ENCODE results near the gene ABO.
"Not testable (repeated sequence)": the region's sequence is repeated elsewhere in the genome, so short reads cannot be mapped to it uniquely, and the experiment has no call there.

Gene ABO

DNA sequence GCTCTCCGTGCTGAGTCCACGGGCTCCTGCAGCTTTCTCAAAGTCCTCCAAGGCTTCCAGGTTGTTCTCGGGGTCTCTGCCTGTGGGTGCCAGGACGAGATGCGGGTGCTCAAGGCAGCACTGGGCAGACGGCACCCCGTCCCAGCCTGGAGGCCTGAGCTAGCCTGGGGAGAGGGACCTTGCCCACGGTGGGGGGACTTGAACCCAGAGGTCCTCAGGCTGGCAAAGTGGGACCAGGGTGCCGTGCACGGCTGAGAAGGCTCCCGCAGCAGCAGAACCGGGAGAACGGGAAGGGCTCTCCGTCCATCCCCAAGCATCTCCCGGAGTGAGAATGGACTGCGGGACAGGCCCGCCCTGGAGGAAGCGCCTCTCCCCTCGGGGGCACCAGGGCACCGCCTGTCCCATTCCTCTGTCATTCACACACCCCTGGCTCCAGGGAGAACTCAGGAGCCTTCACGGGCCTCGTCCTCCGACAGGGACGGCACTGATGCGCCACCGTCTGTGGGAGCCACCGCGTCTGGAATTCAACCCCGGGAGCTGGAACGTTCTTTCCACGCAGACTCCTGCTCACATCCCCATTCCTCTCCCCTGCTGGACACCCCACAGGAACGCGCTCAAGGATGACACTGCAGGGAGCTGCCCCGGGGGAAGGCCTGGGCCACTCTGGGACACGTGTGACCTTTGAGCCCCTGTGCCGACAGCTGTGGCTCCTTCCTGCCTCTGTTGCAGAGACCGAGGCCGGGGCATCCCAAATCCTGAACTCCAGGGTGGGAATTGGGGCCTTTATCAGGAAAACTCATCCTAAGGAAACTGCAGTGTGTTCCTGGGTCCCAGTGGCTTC lies 49.6 kb downstream of the ABO start:
- ATAC-seq (no peak), DNase-seq (no peak)

DNA sequence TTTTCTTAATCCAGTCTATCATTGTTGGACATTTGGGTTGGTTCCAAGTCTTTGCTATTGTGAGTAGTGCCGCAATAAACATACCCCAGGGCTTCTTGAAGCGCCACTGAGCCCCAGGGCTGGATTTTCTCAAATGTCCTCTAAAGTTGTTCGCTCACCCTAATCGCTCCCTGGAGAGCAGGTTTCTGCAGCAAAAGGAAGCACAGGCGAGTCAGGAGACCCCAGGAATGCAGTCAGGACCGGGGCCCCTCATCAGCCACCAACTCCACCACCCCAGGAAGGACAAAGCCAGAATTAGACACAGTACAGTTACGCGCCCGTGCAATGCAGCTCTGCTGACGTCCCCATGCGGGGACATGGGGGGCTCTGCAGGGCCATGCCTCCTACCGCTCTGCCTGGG lies 50.2 kb downstream of the ABO start:
- no peak for DNase-seq
- no peak for ATAC-seq

DNA sequence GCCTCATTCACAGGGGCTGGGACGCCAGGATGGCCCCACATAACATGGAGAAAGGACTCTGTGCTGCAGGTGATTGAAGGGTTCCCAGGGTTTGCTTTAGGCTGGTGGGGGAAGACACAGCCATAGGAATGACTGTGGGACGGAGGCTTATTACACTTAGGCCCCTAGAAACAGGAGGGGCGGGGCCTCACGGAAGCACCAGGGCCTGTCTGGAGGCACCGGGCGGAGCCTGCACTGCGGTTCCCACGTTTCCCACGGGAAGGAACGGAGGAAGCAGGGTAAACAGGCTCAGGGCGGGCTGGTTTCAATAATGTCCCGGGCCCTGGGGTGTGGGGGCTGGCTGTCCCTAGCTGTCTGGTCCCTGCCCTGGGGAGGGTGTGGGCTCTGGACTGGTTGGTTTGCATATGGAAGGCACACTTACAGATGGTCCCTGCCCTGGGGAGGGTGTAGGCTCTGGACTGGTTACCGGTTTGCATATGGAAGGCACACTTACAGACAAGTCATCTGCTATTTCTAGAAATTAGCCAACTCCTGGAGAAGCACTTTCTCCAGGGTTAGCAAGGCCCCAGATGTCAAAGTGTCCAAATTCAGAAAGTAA lies 51.7 kb downstream of the ABO start:
- not testable (repeated sequence) for ATAC-seq

DNA sequence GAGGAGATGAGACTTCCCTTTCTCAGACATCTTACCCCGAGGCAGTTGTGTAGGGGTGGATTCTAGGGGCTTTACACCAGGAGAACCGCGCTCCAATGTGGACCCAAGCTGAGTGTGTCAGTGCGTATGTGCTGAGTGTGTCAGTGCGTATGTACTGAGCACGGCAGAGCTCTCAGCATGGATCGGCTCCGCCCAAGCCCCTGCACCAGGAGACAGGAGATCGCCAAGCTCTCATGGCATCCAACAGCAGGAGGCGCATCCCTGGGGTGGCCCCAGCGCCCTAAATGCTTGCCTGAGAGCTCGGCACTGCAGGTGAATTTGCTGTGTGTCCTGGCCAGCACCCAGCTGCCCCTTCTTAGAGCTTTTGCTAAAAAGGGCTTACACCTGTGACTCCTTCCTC lies 53.0 kb downstream of the ABO start:
- not testable (repeated sequence) for ATAC-seq, DNase-seq

More for the DNA sequence above, 51.7 kb downstream of the ABO start:
- DNase-seq, result not testable (repeated sequence)

DNA sequence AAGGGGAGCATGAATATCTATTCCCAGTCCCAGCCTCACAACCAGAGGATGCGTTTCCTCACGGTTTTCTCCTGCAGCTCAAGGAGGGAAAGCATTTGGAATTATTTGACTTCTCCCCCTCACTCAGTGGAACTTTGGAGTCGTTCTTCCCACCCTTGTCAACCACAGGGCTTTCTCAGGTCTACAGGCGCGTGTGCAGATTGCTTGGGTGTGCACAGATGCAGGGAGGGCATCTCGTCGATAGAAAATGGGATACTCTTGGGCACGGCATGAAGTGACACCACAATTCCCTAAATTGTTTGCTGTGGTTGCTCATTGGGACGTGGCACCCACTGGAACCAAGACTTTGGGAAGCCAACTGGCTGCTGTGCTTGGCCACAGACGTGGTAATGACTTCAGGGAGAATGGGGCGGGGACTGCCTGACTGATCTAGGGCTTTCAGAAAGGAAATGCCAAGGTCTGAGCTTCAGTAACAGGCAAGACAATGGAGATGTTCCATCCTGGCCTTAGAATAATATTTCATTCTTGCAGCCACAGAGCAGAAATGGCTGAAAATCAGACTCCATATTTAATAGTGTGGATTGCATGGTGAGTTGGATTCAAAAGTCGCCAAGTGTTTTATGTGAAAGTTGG lies 53.7 kb downstream of the ABO start:
- no peak for DNase-seq
- ATAC-seq, result no peak

DNA sequence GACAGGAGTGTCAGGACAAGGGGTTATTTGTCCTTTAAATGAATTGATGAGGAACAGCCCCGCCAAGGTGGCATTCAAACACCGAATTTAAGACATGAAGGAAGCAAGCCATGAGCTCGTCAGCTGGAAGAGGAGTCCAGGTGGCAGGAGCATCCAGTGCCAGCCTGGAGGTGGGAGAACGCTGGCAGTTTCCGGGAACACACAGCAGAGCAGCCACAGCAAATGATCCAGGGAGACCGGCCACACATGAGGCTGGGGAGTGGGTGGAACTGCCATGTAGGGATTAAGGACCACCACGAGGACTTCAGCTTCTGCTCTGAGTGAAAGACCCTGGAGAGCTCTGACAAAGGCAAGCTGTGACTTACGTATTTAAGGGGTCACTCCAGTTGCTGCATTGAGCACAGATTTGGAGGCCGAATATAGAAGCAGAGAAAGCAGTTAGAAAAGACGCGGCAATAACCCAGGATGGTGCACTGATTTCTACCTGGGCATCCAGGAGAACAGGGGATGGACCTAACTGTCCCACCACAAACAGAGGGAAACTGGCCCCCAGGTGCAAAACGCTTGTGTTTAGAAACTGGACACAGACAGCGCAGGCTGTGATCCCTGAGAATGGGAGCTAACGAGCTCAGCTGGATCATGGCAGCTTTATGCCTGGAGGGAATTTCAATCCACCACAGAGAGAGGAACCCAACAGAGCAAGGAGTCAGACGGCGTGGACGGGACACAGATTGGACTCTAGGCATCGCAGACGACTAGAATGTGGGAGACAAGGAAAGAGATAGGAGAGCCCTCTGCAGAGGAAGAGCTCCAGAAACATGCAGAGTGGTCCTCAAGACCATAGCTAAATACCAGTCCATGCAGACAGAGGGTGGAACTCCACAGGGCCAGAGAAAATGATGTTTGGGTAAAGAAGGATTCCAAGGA lies 56.7 kb downstream of the ABO start:
- DNase-seq, ATAC-seq: not testable (repeated sequence)

DNA sequence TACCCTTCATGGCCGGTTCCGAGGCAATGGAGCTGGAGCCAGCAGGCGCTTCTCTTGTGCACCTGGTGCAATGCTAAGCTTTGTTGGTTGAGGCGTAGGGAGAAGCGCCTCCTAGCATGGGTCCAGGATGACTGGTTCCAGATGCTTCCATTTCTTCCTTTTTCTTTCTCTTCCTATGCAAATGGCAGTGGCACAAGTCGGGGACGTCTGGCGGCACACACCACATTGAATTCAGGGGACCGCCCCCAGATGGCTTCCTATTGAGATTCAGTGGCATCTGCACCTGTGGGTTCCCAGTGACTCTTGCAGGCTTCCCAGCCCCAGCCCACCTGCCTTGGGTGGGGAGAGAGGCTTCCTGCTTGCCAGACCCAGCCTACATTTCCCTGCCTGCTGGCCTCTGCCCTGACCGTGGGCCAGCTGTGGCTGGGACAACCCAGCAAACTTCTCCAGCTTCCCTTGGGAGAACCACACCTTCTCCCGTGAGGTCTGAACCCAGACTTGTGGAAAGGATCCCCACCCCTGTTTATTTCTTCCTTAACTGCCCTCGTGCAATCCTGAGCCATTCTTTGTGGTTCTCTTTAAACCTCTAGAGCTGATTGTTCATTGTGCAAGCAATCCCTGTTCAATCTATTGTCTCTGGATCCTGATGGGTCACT lies 57.5 kb downstream of the ABO start:
- ATAC-seq, DNase-seq: not testable (repeated sequence)

DNA sequence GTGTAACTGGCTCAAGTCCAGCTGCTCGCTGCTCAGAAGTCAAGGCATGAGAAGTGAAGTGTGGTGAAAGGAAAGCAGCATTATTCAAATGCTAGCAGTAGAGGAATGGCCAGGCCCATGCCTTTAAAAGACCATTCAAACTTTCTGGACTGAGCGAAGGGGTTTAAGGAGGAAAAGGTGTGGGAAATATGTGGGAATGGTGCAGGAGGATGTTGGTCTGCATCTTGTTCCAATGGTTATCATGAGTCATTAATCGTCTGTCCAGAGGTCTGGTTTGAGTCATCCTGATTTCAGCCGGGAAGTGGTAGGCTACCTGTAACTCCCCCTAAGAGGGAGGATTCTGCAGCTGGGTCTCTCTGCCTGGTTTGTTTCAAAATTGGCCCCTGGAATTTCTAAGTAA lies 60.7 kb downstream of the ABO start:
- not testable (repeated sequence) for ATAC-seq, DNase-seq

DNA sequence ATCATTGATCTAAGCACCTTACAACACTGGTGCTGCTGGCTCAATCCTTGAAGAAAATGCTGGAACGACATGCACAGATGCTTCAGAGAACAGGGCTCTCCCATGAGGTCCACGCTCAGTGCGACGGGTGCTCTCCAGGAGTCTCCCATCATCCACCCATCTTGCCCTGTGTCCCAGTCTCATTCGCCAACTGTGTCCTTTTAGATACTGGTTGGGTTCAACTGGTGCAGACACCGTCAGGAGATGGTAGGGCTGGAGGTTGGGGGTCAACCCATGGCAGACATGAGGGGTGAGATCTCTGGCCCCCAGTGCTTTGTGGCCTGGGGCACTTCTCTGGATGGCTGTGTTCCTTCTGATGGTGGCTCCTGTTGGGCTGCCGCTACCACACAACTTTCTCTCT lies 64.4 kb downstream of the ABO start:
- no peak for ATAC-seq
- DNase-seq, result no peak

DNA sequence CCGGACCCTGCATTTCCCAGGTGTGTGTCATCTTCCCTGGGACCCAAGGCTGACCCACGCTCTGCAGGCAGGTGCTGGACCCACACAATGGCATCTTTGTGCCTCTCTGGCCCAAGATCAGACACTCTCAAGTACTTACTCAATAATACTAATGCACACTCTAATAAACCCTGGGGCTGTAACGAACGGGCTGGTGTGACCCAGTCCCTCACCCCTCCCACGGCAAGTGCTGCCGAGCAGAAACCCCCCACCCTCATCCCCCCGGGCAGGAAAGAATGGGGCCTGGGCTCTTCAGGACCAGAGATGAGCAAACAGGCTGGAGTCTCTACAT lies 64.8 kb downstream of the ABO start:
- DNase-seq (no peak), ATAC-seq (no peak)

DNA sequence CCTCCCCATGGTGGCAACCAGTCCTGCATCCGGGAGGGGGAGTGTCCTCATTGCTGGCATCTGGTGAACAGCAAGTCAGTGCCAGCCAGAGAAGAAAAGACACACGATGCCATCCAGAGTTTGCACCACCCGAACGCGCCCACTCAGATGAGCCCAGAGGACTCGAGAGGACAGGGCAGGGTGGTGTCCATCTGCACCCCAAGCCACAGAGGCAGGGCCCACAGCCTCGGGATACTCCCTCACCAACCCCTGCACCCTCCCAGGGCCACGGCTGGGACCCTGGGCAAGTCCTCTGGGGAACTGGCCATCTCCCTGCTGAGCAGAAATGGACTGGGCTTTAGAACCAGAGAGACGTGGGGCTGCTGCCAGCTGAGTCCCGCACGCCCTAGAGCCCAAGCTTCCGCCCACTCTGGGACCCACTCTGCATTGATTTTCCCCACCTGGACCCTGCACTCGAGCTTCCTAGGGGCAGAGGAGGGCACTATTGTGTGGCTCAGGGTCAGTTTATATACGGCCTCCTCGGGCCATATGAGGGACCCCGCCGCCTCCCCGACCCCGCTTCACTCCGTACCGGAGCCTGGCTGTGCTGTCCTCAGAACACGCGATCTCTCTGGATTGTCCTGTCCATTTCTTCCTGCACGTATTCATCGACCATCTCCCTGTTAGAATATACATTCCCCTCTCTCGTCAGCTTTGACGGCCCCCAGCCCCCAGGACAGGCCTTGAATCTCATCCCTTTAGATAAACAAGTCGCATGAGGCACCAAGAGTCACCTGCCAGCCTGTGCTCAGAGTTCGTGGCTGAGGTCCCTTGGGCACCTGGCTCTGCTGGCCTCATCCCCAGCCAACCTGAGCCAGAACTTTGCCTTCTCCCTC lies 65.4 kb downstream of the ABO start:
- not testable (repeated sequence) for ATAC-seq, DNase-seq

DNA sequence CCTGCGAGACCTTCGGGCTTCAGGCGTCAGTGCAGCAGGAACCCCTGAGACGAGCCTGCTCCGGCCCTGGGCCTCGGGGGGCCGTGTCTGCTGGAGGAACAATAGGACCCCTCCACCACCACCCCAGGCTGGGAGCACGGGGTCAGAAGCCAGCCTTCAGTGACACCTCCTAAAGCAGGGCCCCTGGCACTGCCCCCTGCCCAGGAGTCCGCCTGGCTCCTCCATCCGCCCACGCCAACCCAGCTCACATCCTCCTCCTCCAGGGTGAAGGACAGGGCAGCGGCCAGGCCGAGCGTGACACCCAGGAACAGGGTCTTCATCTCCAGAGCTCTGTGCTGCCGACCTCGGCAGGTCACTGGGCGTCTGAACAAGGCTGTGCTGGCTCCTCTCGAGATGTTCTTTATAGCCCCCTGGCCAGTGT lies 66.1 kb downstream of the ABO start, which contains the start of gene OBP2B:
TSS of gene OBP2B (minus strand) at position 371 of the 421 bp plus-strand sequence. CDS start at position 320, 51 bp downstream.
- not testable (repeated sequence) for ATAC-seq, DNase-seq

DNA sequence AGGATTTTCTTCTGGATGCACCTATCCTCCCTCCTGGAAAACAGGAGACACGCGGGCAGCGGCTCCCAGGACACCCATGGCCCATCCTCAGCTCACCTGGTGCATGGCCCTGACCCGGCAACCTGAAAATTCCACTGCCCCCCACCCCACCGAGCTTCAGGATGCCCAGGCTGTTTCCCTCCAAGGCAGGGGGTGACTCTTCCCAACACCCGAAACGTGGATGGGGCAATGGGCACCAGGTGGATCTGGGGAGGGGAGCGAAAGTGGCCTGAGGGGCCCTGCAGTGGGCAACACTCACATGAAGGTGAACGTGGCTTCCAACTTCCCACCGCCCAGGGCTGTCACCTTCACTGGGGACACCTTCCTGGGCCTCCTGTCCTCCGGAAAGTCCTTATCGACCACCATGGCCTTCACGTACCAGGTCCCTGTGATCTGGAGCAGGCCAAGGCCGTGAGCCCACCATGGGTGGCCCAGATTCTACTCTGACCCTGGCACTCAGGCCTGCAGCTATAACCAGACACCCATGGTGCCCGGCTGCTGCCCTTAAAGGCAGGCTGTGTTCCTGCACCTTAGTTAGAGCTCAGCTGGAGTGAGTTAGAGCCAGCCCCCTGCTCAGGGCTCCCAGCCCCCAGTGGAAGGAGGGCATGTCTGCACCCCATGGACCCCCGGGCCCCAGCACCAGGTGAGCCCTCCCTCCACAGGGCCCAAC lies 66.7 kb downstream of the ABO start:
- DNase-seq, ATAC-seq: not testable (repeated sequence)

DNA sequence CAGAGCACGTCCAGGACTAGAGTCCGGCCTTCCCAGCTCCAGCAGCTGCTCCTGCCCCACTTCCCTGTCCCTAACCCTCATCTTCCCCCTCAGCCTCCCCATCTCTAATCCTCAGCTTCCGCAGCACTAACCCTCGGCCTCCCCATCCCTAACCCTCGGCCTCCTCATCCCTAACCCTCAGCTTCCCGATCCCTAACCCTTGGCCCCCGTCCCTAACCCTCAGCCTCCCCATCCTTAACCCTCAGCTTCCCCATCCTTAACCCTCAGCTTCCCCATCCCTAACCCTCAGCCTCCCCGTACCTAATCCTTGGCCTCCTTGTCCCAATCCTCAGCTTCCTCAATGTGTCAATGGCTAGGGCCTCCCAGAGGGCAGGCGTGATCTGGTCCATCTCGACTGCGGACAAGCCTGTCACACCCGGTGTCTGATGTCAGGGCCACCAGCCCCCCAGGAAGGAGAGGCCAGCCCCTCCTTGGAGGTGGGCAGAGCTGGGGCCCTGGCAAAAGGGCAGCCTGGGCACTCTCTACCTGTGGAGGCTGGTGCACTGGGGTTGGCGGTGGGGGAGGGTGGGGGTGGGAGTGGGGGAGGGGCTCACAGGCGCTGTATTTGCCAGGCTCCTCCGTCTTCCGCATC lies 67.3 kb downstream of the ABO start:
- no peak for DNase-seq
- no peak for ATAC-seq

DNA sequence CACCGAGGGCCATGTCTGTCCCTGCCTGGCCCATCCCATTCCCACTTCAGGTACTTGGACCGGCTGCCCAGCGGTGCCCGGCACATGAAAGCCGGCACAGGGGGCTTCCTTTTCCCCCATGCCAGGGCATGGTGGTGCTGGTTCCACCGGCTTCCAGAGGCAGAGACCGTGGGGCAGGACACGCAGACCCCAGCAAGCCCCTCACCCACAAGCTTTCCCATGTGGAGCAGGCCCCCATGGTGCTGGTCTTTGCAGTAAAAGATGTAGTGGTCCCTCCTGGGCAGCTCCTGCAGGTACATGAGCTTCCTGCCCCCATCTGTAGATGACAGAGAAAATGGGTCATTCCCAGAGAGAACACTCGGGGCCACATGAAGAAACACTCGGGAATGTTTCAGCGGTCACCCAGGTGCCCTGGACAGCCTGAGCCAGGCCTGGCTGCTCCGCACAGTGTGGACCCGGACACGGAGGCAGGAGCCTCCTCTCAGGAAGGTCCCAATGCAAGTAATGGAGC lies 67.9 kb downstream of the ABO start:
- ATAC-seq, result no peak

DNA sequence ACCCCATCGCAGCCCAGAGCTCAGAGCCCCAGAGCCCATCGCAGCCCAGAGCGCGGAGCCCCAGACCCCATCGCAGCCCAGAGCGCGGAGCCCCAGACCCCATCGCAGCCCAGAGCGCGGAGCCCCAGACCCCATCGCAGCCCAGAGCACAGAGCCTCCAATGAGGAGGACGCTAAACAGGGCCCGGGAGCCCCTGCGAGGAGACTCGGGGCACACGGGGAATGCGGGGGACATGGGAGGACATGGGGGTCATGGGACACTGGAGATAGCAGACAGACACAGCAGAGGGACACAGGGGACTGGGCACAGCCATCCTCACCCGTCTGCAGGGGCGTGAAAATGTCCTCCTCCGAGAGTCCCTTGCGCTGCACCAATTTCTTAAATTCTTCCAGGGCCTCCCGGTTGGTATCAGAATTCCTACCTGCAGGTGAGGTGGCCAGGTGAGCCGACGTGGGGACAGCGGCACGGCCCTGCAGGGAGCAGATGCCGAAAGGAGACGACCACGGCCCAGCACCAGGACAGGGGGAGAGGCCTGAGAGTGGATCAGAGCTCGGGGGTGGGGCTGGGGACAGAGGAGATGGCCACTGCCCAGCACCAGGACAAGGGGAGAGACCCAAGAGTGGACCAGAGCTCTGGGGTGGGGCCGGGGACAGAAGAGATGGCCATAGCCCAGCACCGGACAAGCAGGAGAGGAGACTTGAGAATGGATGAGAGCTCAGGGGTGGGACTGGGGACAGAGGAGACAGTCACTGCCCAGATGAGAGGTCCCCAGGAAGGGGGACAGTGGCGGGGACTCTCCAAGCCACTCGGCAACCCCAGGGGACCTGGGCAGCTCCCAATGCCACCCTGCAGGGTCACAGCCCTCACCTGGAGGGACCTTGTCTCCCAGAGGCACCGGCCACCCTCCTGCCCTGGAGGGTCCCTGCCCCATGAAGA lies 68.7 kb downstream of the ABO start:
- DNase-seq (no peak), ATAC-seq (no peak)

More for the DNA sequence above, 67.9 kb downstream of the ABO start:
- no peak for DNase-seq

DNA sequence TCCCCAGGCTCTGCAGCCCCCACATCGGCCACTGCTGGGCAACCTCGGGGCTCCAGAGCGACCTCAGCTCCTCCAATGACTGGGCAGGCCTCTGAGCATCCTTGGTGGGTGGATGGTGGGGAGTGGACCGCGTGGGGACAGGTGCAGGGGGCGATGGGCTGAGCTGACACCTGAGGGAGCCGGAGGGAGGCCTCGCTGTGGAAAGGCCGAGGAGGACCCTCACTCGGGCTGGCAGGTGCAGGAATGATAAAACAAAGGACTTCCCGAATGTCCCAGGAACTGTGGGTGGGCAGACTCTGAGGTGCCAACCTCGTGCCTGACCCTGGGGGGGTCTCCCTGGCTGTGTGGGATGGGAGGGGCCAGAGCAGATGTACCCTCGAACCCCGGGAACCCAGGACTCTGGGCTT lies 69.5 kb downstream of the ABO start:
- DNase-seq, ATAC-seq: not testable (repeated sequence)
